ENCODE results near the gene UAP1L1. TPM values are rescaled to one million over a fixed set of nuclear protein-coding genes. Genes with fewer than 3 reads are reported as not detected.

Gene UAP1L1
- total and polyA plus RNA-seq, 9 of the 15 experiments (the other 6 are each of a cell fraction or from before 2014, with no cell fraction given), result 0.20 to 8.6 (median 3.7) TPM

DNA sequence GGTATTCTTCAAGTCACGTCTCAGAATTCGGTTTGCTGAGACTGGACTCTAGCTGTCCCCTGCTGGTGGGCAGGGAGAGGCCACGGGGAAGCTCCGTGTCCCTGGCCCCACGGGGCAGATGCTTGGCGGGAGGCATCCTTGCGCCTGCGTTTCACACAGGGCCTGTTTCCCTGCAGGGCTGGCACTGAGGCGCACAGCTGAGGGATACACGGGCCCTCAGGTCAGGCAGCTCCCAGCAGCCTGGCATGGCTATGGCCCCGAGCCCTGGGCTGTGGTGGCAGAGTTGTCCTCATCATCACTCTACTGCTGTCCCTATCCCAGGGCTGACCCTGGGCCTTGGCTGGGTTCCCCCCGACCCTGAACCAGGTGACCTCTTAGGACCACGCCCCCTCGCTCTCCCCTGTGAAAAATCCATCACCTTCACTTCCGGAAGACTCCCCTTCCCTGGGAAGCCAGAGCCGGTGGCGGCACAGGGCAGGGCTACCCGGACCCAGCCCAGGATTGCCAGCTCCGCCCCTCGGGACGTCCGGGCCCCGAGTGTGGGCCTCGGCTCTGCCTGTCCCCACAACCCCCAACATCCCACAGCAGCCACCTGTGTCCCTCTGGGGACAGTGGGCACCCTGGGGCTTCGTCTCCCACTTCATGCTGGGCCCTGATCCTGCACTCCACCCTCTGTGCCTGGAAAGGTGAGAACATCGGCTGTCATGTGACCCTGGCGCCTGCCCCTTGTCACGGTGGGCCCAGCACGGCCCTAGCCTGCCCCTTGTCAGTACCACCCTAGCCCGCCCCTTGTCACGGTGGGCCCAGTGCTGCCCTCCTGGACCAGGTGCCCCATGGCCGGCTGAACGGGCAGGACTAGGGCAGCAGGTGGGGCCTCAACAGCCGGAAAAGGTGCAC lies 32.2 kb downstream of the UAP1L1 start:
- Histone ChIP-seq H3K9me3 (replicated peaks; ENCODE audit: control insufficient read depth, insufficient read depth, low read depth, low read length) (no peaks in the 10 kb centered on the region), H3K27ac (ENCODE audit: extremely low read depth, low read depth, low read length) (no peak overlapping the region), H3K79me2 (ENCODE audit: control insufficient read depth, insufficient read depth, low read length) (peaks cover 19% of the 10 kb centered on the region), H3K4me3 (no peak overlapping the region), H4K20me1 (replicated peaks; ENCODE audit: control insufficient read depth, insufficient read depth, low read length) (no peaks in the 10 kb centered on the region), H3K9ac (ENCODE audit: insufficient read depth in 1 of 2, low read depth in 2 of 2, low read length in 2 of 2) (no peak overlapping the region; a peak in 1 of 4 replicates), H3K27me3 (ENCODE audit: control insufficient read depth in 2 of 2, insufficient read depth in 2 of 2, low read length in 2 of 2) (no peaks in the 10 kb centered on the region), H3K4me2 (ENCODE audit: insufficient read depth, low read length) (no peak overlapping the region), H3K4me1 (replicated peaks in 1 of 2; ENCODE audit: control insufficient read depth in 2 of 2, insufficient read depth in 2 of 2, low read length in 2 of 2) (peaks cover 0 to 71% of the 10 kb centered on the region in 2 experiments; a peak in 2 of 5 replicates), H3K36me3 (ENCODE audit: control insufficient read depth, insufficient read depth, low read length) (peaks cover 90% of the 10 kb centered on the region; the same call in 2 of the 3 replicates), H3K9me1 (ENCODE audit: control insufficient read depth, insufficient read depth, low read length) (no peaks in the 10 kb centered on the region), H2AFZ (ENCODE audit: low read depth, low read length) (no peak overlapping the region)
- FAIRE-seq, result no peak
- DNase-seq (ENCODE audit: extremely low read depth in 1 of 4, low spot score in 3 of 4), result peak in 2 of 4 experiments; percentile 22 to 30
- in situ Hi-C loops (cut with MboI) (no loop called here), intact Hi-C loops (cut with micrococcal nuclease) (no loop called here)
- ATAC-seq, result peak; percentile 14
- BruUV-seq (replicated peaks), result no TSS peak
- ChIA-PET CTCF (ENCODE audit: low intra/inter-chr PET ratio) (no interaction called here), POLR2A (interaction anchor here (0.6 to 1.0 kb wide), 3 partner anchors 23 to 714 kb away, joined by 3 to 4 read pairs (median 3); partner anchors contain the start of gene MAN1B1)
- WGBS (ENCODE audit: insufficient coverage, low coverage, missing lambda C conversion rate), result 83% methylated on average over 32 of the region's 34 CpGs
- TF ChIP-seq, protein P1, sequence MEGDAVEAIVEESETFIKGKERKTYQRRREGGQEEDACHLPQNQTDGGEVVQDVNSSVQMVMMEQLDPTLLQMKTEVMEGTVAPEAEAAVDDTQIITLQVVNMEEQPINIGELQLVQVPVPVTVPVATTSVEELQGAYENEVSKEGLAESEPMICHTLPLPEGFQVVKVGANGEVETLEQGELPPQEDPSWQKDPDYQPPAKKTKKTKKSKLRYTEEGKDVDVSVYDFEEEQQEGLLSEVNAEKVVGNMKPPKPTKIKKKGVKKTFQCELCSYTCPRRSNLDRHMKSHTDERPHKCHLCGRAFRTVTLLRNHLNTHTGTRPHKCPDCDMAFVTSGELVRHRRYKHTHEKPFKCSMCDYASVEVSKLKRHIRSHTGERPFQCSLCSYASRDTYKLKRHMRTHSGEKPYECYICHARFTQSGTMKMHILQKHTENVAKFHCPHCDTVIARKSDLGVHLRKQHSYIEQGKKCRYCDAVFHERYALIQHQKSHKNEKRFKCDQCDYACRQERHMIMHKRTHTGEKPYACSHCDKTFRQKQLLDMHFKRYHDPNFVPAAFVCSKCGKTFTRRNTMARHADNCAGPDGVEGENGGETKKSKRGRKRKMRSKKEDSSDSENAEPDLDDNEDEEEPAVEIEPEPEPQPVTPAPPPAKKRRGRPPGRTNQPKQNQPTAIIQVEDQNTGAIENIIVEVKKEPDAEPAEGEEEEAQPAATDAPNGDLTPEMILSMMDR (IDR thresholded peaks at IDR 0.05 in 2 of 3, conservative IDR thresholded peaks at IDR 0.05 in 1 of 3; ENCODE audit: insufficient read depth in 2 of 3, low read depth in 1 of 3, low read length in 3 of 3), result peak in 2 of 3 experiments; percentile 15 to 27; a peak in 2 of 6 replicates
- no peak for TF ChIP-seq MEF2A (IDR thresholded peaks at IDR 0.05; ENCODE audit: control insufficient read depth, low read depth, low read length)
- TF ChIP-seq RBFOX2 (IDR thresholded peaks at IDR 0.05; ENCODE audit: low read depth, low read length), result peak; percentile 58
- peak; percentile 59 for TF ChIP-seq POLR2G (IDR thresholded peaks at IDR 0.05; ENCODE audit: low read depth, low read length)
- TF ChIP-seq TAF15 (IDR thresholded peaks at IDR 0.05; ENCODE audit: low read depth, low read length), result 0 out of 2 replicates have a peak, but pooled peaks have one; percentile 34
- TF ChIP-seq, protein P2, sequence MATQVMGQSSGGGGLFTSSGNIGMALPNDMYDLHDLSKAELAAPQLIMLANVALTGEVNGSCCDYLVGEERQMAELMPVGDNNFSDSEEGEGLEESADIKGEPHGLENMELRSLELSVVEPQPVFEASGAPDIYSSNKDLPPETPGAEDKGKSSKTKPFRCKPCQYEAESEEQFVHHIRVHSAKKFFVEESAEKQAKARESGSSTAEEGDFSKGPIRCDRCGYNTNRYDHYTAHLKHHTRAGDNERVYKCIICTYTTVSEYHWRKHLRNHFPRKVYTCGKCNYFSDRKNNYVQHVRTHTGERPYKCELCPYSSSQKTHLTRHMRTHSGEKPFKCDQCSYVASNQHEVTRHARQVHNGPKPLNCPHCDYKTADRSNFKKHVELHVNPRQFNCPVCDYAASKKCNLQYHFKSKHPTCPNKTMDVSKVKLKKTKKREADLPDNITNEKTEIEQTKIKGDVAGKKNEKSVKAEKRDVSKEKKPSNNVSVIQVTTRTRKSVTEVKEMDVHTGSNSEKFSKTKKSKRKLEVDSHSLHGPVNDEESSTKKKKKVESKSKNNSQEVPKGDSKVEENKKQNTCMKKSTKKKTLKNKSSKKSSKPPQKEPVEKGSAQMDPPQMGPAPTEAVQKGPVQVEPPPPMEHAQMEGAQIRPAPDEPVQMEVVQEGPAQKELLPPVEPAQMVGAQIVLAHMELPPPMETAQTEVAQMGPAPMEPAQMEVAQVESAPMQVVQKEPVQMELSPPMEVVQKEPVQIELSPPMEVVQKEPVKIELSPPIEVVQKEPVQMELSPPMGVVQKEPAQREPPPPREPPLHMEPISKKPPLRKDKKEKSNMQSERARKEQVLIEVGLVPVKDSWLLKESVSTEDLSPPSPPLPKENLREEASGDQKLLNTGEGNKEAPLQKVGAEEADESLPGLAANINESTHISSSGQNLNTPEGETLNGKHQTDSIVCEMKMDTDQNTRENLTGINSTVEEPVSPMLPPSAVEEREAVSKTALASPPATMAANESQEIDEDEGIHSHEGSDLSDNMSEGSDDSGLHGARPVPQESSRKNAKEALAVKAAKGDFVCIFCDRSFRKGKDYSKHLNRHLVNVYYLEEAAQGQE (IDR thresholded peaks at IDR 0.05; ENCODE audit: borderline replicate concordance), result peak; percentile 23; the same call in 1 of the 2 replicates
- TF ChIP-seq, protein P2 (CRISPR knock-in tag; IDR thresholded peaks at IDR 0.05; ENCODE audit: low read depth), result no peak
- peak; percentile 34 for TF ChIP-seq KDM5B (IDR thresholded peaks at IDR 0.05; ENCODE audit: insufficient replicate concordance, low read depth, low read length)
- TF ChIP-seq POLR2A (conservative IDR thresholded peaks at IDR 0.05), result peak; percentile 34

Measured in K562 (cell line).